H1 (cell line): ENCODE data around the gene SPTLC3. TPM values are rescaled to one million over a fixed set of nuclear protein-coding genes. Genes with fewer than 3 reads are reported as not detected.

ENCODE experiments used
- ASH2L ChIP-seq: fragments of 200-600, 300-600 bp; sonication (generic); IDR thresholded peaks from one replicate; pipeline ENCODE4 v1.7.1; 2017; ENCODE audit warnings: low read length
- ATF2 ChIP-seq: IDR thresholded peaks from 2 replicates; pipeline ENCODE4 v1.6.1; 2012; ENCODE audit warnings: low read length, inconsistent platforms
- BCL11A ChIP-seq, 2 experiments: IDR thresholded peaks; one replicate each; pipeline ENCODE4 v1.6.1; 2011; ENCODE audit warnings: low read depth in 2 of 2, low read length in 2 of 2, mild to moderate bottlenecking in 2 of 2
- CBX5 ChIP-seq: fragments of 300-800, 300-1000 bp; sonication (generic); IDR thresholded peaks from 2 replicates; pipeline ENCODE4 v1.7.1; 2016; ENCODE audit warnings: antibody characterized with exemption, low read length, low read depth
- EGR1 ChIP-seq: IDR thresholded peaks from 2 replicates; pipeline ENCODE4 v1.6.1; 2011; ENCODE audit warnings: low read depth, low read length, borderline replicate concordance
- POU5F1 ChIP-seq: IDR thresholded peaks from 2 replicates; pipeline ENCODE4 v1.6.1; 2011; ENCODE audit warnings: low read depth, mild to moderate bottlenecking, low read length, moderate library complexity
- SP2 ChIP-seq: IDR thresholded peaks from 2 replicates; pipeline ENCODE4 v1.6.1; 2012; ENCODE audit warnings: mild to moderate bottlenecking, low read length, inconsistent platforms
- polyA plus RNA-seq, 7 experiments: library from polyadenylated mRNA; depleted of rRNA in 3 of 7; stranded (reverse) in 5 of 7; unstranded in 2 of 7; fragments of >200 nt in 5 of 7; fragments of 200-250 nt in 2 of 7; gene quantifications; 1 replicate in 5 of 7; 2 replicates in 1 of 7; 4 replicates in 1 of 7; pipeline versions ENCODE4 v1.2.1 to v1.2.3, GENCODE V29; 2011 to 2013; ENCODE audit warnings: missing spikeins in 2 of 7, mixed read lengths in 2 of 7
- total RNA-seq: library from RNA; stranded (reverse); fragmentation: NEBNext Ultra II Directional; extraction: Animal tissue kit (Norgen Biotek cat#: 25700); gene quantifications from 2 replicates; pipeline ENCODE4 v1.2.1, GENCODE V29; 2021

SPTLC3 gene
- total and polyA plus RNA-seq, 2 of the 8 experiments (the other 6 are each of a cell fraction or from before 2014, with no cell fraction given), result 0.23 to 0.82 TPM

DNA sequence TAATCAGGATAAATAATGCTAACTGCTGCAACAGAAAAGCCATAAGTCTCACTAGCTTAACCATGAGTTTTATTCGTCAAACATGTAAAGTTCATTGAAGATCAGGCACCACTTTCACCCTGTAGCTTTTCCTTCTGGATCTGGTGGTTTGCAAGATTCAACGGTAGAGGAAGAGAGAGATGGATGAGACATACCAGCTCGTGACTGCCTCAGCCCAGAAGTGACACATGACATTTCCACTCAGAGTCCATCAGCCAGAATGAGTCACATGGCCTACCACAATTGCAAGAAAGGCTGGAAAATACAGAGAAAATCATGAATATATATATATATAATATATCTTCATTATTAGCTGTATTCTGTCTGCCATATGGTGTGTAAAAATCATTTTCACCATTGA lies 29.0 kb downstream of the SPTLC3 start (continued):
- TF ChIP-seq ATF2 (no peak), POU5F1 (no peak), EGR1 (no peak), CBX5 (no peak), BCL11A (IDR thresholded peaks at IDR 0.05; ENCODE audit: low read depth in 2 of 2, low read length in 2 of 2) (no peak), ASH2L (no peak), SP2 (no peak)
